ENCODE data around the gene MRPL40.
A peak's percentile ranks its signal among the peaks of the same experiment; 100 is the strongest.

The MRPL40 gene

DNA sequence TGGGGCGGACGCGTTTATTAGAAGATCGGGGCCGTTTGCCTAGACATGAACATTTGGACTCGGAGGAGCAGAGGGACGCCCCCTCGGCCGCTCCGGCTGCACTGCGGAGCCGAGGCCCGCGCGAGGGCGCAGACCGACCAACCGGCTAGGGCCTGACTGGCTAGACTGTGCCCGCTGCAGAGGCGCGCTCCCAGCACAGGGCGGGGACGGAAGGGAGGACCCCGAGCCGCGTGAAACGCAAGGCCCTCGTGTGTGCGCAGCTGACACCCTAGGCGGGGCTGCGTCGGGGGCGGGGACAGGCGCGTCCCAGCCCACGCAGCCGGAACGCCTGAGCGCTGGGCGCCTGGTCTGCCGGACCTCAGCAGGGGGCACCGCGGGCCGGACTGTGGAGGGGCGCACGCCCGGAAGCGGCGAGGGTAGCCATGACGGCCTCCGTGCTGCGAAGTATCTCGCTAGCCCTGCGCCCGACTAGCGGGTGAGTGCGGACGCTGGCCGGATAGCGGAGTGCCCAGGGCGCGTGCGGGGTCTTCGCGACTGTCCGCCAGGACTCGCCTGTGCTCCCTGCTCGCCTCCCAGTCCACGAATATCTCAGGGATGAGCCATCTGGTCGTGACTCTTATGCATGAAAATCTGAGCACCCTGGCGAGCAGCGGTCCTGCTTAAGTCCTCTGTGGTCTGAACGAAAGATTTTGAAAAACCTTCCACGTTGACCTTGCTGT is at the start of gene MRPL40:
MRPL40 (plus strand) TSS at position 413 of the 719 bp plus-strand sequence; CDS start at position 423, 10 bp downstream.
- peak; percentile 83 to 90 (median 87) for DNase-seq (ENCODE audit: low read depth in 3 of 3)

DNA sequence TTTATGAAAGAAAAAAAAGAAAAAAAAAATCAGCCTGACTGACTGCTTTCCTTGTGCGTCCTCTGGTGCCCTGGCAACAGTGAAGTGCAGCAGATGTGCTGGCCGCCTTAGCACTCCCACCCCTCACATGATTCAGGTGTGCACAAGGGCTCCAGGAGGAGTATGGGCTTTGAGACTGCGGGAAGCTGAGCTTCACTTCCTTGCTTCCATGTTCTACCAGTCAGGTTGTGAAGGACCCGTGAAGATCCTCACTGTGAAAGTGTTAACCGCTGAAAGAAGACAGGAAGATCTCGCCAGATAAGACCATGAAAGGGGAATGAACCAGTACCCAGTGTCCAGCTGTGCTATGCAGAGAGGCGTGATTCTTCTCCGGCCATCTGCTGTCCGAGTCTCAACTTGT is 49.1 kb upstream of the MRPL40 start:
- DNase-seq (ENCODE audit: low read depth in 3 of 3): no peak

DNA sequence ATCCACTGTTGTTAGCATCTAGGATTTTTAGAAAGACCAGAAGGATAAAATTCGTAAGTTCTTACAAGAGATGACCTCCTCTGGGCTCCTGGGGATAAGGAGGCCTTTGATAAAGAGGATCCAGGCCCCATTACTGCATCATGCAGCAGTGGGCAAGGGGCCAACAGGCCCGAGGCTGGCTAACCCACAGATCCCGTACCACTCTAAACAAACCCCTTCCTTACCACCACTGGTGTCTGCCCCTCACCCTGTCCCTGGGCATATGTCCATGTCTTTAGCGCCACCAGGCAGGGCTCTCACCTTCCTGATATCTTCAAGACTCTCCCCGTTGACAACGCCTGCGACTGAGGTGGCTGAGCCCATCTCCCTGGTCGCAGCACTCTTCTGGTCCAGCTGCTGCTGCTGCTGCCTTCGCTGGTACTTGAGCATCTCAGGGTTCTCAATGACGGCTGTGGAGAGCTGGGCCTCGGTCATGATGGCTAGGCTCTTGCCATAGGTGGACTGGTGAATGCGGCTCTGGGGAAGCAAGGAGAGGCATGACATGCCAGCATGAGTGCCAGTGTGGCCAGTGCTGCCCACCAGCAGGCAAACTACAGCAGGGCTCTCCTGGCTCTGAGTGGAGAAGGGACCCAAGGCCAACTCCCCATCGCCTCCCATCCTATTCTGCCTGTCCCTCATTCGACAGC is 47.0 kb upstream of the MRPL40 start:
- DNase-seq (ENCODE audit: low read depth in 3 of 3): no peak

GRCh38 chr22:19386248-19386647 is 46.1 kb upstream of the MRPL40 start:
- DNase-seq (ENCODE audit: low read depth in 3 of 3): no peak

DNA sequence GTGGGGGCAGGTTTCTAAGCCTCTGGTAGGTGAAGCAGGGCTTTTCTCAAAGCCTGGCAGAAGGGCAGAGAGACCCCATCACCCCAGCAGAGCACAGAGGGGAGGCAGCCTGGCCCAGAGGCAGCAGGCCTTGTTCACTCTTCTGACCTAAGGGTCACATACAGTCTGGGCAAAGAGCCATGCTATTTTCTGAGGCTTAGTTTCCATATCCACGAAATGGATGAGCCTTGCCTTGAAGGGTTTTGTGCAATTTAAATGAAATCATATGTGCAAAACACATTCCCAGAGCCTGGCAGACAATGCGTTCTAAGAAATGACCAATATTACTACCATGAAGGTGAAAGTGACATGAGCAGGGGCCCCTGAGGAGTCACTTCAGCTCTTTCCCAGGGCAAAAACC is 45.3 kb upstream of the MRPL40 start:
- DNase-seq (ENCODE audit: low read depth in 3 of 3): no peak

DNA sequence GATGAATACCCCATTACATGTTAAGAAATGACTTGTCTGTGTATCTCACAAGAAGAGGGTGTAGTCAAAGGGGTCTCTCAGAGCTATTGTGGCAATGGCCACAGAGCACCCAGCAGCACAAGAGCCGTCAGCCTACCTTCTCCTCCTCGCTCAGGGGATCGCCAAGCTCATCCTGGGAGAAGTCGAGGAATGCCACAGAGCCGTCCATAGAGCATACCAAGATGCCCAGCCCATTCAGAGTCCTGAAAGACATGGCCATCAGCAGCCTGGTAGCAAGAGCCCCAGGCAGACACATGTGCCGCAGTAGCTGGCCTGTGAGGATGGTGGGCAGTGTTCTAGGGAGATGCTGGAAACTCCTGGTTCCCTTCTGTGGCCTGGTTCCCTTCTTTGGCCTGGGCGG is 44.8 kb upstream of the MRPL40 start:
- no peak for DNase-seq (ENCODE audit: low read depth in 3 of 3)

DNA sequence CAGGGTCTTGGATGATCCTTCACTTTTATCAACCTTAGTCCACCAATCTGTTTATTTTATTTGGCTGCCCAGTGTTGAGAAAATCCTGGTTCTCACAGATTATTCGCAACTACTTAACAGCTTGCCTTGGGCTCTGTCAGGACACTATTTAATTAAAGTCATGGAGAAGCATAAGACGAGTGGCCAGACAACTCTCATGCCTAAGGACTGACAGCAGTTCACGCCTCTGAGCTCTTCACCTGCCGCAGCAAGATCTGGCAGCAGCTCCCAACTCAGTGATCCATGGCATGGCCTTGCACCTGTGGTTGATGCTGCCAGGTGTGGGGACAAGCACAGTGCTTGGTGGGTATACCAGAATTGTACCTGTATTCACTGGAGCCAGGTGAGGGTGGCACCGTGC is 38.6 kb upstream of the MRPL40 start:
- DNase-seq (ENCODE audit: low read depth in 3 of 3): no peak

- no peak for DNase-seq (ENCODE audit: low read depth in 3 of 3)
Measured at GRCh38 chr22:19394274-19395050, 37.9 kb upstream of the MRPL40 start.

- no peak for DNase-seq (ENCODE audit: low read depth in 3 of 3)
Measured at GRCh38 chr22:19395276-19395675, 37.1 kb upstream of the MRPL40 start.

GRCh38 chr22:19396561-19396933 is 35.8 kb upstream of the MRPL40 start:
- no peak for DNase-seq (ENCODE audit: low read depth in 3 of 3)

DNA sequence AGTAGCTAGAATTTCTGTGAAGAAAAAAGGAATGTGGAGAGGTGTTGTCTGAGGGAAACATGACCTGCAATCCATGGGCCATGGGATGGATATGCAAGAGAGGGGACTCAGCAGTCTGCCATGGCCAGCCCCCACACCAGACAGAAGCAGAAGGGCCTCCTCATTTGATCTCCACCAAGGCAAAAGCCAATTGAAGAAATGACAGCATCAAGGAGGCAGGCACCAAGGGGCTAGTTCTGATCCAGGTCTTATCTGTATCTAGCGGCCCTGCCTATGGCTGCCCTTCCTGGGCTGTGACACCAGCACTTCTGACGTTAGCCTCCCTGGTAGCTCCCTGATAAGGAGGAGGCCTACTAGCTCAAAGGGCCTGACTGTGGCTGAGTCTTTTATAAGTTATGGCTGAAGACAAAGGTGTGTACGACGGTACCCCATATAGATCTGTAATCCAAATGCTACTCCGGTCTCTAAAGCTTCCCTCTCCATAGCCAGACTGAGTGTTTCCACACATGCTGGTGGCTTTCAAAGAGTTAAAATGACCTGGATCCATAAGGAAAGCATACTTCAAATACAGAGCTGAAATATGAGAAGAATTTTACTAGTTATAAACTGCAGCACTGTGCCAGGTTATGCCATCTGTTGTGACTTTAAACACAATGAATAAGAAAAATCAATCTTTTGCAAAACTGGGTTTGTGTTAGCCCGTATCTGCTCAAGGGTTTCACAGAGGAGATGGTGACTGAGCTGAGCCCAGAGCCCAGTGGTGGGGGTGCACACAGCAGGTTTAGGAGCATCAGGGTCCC is 35.2 kb upstream of the MRPL40 start:
- DNase-seq (ENCODE audit: low read depth in 3 of 3): no peak

DNA sequence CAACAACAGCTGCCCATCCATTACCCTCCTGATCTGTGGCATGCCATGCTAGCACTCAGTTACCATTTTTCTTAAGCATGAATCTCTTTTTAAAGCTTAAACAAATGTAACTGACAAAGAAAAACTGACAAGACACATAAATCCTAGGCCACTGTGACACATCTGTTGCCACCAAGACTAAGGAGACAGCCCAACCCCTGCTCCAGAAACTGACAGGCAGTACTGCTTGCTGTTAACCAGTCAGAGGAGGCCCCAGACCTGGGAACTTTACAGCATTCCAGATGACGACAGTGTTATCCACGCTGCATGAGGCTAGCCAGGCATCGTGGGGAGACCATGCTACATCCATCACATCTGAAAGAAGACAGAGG is 34.6 kb upstream of the MRPL40 start:
- no peak for DNase-seq (ENCODE audit: low read depth in 3 of 3)

DNA sequence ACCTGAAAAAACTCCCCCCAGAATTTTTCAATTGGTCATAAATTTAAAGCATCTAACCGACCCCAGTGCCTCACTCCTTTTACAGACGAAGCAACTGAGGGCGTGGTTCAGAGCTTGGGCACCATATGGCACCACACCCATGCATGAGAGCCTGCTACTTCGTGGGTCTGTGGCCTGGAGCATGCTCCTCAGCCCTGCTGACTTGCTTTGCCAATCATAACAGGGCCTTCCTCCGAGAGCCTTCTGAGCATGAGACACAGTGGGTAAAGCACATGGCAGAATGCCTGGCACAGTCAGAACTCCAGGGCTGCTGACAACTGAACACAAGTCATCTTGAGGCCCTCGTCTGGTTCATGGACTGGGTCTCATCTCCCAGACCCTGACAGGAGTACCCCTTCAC is 34.1 kb upstream of the MRPL40 start:
- DNase-seq (ENCODE audit: low read depth in 3 of 3): no peak

GRCh38 chr22:19398652-19399051 is 33.7 kb upstream of the MRPL40 start:
- no peak for DNase-seq (ENCODE audit: low read depth in 3 of 3)

DNA sequence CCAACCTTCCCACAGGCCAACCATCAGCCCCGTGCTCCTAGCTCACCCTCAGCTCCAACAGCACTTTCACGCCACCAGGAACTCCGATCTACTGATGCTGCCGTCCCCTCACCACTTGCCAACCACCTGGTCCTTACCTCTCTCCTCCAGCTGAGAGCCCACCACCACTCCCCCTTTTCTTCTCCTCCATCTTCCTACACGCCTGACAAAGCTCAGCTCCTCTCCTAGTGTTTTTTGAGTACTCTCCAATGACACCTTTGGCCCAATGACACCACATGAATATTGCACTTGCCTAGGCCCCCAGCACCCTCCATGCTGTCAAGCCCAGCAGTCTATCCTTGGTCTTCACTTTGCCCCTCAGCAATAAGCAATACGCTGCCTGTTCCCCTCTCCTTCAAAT is 31.5 kb upstream of the MRPL40 start:
- DNase-seq (ENCODE audit: low read depth in 3 of 3): no peak

- no peak for DNase-seq (ENCODE audit: low read depth in 3 of 3)
Measured at GRCh38 chr22:19401483-19401882, 30.9 kb upstream of the MRPL40 start.

DNA sequence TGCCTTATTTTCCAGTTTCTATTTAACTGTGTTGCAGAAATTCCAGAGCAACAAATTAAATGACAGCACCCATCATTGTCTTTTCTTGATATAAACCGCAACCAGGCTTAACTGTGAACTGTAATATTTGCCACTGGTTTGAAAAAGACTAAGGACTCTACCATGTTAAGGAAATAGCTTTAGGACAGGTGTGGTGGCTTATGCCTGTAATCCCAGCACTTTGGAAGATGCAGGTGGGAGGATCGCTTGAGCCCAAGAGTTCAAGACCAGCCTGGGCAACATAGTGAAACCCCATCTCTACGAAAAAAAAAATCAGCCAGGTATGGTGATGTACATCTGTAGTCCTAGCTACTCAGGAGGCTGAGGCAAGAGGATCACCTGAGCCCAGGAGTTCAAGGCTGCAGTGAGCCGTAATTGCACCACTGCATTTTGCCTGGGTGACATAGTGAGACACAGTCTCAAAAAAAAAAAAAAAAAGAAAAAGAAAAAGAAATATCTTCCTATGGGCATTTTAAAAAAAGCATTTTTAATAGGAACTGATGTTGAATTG is 29.6 kb upstream of the MRPL40 start:
- no peak for DNase-seq (ENCODE audit: low read depth in 3 of 3)

GRCh38 chr22:19404676-19405075 is 27.7 kb upstream of the MRPL40 start:
- DNase-seq (ENCODE audit: low read depth in 3 of 3): no peak

GRCh38 chr22:19405133-19405532 is 27.2 kb upstream of the MRPL40 start:
- no peak for DNase-seq (ENCODE audit: low read depth in 3 of 3)

GRCh38 chr22:19405652-19406051 is 26.7 kb upstream of the MRPL40 start:
- DNase-seq (ENCODE audit: low read depth in 3 of 3): no peak

DNA sequence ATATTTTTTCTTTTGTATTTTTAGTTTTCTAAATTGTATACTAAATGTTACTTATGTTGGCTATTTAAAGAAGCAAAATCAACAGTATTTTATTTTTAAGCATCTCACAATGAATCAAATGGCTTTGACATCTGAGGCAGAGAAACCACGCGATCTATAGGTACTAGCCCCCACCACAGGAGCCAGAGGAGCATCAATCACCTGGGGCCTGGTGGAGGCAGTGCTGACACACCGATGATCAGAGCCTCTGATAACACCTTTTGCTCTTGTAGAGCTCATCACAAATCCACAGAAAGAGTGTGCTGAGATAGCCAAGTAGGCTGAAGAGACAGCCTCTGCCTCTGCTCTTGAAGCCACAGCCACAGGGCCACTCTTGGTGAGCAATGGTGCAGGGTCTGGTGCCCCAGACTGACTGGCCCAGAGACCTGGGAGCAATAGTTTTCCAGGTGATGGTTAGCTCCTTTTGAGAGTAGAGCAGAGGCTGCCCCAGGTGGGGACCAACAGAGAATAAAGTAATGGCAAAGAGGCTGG is 26.0 kb upstream of the MRPL40 start:
- DNase-seq (ENCODE audit: low read depth in 3 of 3): no peak

Data from stimulated activated CD4-positive, alpha-beta T cell treated with anti-CD3 and anti-CD28 coated beads, TNF-alpha, amount 100 ng/mL, for 48 hours (primary cell).